Ammon's horn (tissue), 1 donor: ENCODE results near the gene HJURP.

ENCODE experiments used
- DNase-seq: peaks from one replicate; pipeline ENCODE4 v3.0.0-alpha.2; 2016; ENCODE audit warnings: low spot score

HJURP gene

GRCh38 chr2:233849607-233850271 is 4.6 kb downstream of the HJURP start:
- no peak for DNase-seq

GRCh38 chr2:233848276-233848675 is 6.1 kb downstream of the HJURP start:
- no peak for DNase-seq

- DNase-seq, result no peak
Measured at GRCh38 chr2:233847248-233847898, 7.0 kb downstream of the HJURP start.

- no peak for DNase-seq
Measured at GRCh38 chr2:233846387-233847247, 7.7 kb downstream of the HJURP start.

- DNase-seq, result no peak
Measured at GRCh38 chr2:233845301-233846060, 8.9 kb downstream of the HJURP start.

GRCh38 chr2:233844836-233845235 is 9.5 kb downstream of the HJURP start:
- DNase-seq, result no peak

GRCh38 chr2:233844064-233844807 is 10.1 kb downstream of the HJURP start:
- DNase-seq, result no peak

- DNase-seq, result no peak
Measured at GRCh38 chr2:233841183-233841582, 13.2 kb downstream of the HJURP start.

- DNase-seq, result no peak
Measured at GRCh38 chr2:233840520-233840919, 13.8 kb downstream of the HJURP start.

GRCh38 chr2:233839447-233839820 is 14.9 kb downstream of the HJURP start:
- no peak for DNase-seq

- no peak for DNase-seq
Measured at GRCh38 chr2:233838726-233839446, 15.4 kb downstream of the HJURP start.

DNA sequence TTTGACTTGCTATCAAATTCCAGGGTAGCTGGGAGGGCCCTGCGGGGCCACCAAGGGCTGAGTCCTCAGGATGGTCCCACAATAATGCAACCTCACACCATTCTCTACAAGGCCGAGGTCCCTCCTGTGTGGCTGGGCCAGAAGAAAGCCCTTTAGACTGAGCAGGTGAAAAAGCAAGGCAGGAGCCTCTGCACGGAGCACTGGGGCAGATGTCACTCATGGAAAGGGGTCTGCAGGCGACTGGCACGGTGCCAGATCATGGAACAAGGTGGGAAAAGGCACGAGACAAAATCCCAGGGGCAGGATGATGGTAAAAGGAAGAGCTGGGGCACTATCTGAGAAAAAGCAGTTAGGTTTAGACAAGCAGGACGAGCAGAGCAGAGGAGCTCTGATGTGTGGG is 16.1 kb downstream of the HJURP start:
- no peak for DNase-seq

DNA sequence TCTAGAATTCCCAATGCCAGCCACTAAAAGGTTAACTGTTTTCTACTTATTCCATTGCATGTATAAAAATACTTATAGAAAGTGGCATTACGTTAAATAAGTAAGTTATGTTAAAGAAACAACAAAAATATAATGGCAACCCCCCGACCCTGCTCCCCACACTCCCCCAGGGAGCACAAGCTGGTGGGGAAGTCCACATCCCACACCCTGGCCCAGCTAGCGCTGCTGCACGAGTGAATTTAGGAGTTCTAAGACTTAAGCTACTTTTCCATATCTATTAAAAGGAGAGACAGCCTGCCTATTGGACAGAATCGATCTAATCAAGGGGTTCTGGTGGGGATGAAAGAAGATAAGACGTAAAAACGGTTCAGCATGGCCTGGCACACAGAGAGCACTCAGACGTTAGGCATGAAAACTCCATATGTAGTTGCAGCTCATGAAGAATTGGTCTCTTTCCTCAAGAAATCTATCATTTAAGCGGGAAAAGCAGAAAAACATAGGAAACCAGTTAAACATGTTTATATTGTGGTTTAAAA is 16.6 kb downstream of the HJURP start:
- no peak for DNase-seq

GRCh38 chr2:233836359-233836758 is 18.0 kb downstream of the HJURP start:
- DNase-seq, result no peak

DNA sequence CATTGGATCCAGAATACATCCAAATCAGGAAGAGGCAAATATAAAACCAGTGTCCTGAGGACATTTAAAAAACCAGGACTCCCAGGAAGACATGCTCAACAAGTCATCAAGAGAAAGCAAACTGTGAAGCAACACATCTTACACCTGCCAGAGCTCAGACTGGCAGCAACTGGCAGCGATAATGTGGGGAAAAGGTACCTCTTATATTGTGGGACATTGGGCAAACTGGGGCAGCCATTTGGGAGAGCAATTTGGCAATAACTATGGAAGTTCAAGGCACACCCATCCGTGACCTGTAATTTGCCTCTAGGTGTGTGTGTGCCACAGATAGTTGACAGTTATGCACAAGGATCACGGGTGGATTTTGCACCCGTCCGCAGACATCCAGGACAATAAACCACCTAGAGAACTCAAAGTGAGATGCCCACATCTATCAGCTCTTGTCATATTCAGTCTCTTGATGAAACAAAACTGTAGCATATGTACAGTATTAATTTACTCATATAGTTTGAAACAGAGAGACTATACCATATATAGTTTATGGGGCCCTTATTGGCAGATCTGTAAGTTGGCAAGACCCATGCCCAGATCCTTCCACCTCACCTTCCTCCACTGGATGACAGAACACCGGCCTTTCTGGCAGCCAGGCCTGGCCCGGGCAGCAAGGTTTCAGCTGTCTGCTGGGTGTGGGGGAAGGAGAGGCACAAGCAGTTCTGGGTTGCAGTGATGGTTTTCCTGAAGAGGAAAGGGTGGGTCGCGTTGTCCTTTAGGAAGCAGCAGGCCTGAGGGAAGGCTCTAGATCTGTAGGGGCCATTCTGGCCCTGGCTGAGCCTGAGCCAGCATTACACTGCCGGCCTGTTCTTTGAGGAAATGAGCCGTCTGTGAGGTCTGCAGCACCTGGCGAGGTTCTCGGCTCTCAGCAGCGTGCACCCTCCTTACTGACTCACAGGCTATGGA is 18.8 kb downstream of the HJURP start:
- no peak for DNase-seq

GRCh38 chr2:233833345-233833744 is 21.0 kb downstream of the HJURP start:
- no peak for DNase-seq

DNA sequence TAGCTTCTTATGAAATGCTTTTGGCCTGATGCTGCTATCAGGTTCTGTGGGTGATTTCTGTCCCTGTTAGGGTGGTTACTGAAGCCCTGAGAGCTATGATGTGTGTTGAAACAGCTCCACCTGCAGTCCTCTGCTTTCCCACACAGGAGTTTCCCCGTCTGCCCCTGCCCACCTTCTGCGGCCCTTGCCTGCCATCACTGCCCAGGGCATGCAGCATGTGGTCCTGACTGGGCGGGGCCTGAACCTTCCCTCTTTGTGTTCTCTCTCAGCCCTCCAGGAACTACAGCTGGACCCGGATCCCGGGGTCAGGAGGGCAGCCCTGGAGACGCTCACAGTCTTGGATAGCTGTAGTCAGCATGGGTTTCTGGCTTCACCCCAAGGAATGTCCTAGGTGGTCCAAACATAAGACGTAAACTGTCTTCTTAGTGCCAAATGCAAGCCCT is 21.4 kb downstream of the HJURP start:
- DNase-seq, result peak; percentile 22

DNA sequence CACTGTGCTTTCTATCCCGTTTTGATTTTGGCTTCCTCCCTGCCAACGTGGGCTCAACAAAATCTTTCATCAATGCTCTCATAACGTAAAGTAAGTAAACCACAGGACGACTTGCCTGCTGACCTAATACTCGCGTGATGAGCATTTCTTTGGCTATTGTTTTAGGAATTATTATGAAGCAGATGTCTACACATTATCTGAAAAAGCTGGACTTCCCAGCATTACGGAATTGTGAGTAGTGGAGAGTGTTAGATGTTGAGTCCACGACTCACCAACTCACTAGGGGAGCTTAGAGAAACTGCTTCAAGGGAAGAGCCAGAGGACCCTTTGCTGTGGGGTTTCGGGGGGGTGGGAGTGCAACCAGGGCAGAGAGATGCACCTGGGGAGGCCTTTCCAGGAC is 21.9 kb downstream of the HJURP start:
- DNase-seq, result no peak

GRCh38 chr2:233831861-233832260 is 22.5 kb downstream of the HJURP start:
- DNase-seq, result no peak
